Endothelial cell of umbilical vein (primary cell): ENCODE measurements around the gene MPG. TPM values are rescaled to one million over a fixed set of nuclear protein-coding genes. Genes with fewer than 3 reads are reported as not detected.

Experiments used
- BruUV-seq: library from RNA; stranded (reverse); fragments of 400-500 nt; replicated peaks from 2 replicates; lab custom pipeline; 2021; lab: Mats Ljungman, UMichigan
- CTCF ChIA-PET: fragments of 300-600, 350-600 bp; sonication (Branson Sonifier 250); formaldehyde crosslinking; loops from one replicate; lab custom pipeline; 2021; ENCODE audit warnings: antibody characterized with exemption, inconsistent platforms; lab: Charles Lee
- POLR2A ChIA-PET: fragments of 300-600, 350-600 bp; sonication (Branson Sonifier 250); formaldehyde crosslinking; loops from one replicate; lab custom pipeline; 2021; ENCODE audit warnings: antibody characterized with exemption, inconsistent platforms; lab: Charles Lee
- DNase-seq: peaks from one replicate; pipeline ENCODE4 v3.0.0-alpha.2; 2011; ENCODE audit warnings: low read depth, low spot score
- FAIRE-seq: peaks from 2 replicates; lab custom pipeline; 2011; peaks lifted over from hg19 to GRCh38; lab: Jason Lieb, UNC
- H2AFZ ChIP-seq: 2 replicates; pipeline ENCODE4 v1.6.0; 2012; ENCODE audit warnings: low read depth, low read length, control low read depth, inconsistent platforms
- H3K27ac ChIP-seq: 2 replicates; pipeline ENCODE4 v1.5.1; 2011; ENCODE audit warnings: low read depth, mild to moderate bottlenecking, control low read depth, low read length, moderate library complexity; ENCODE audit not compliant: insufficient read depth
- H3K27me3 ChIP-seq, 2 experiments: 2 replicates each; pipeline versions ENCODE4 v1.6.0 to v1.6.1; 2011; ENCODE audit warnings: low read length in 2 of 2, mixed read lengths in 1 of 2; ENCODE audit not compliant: control insufficient read depth in 2 of 2, insufficient read depth in 2 of 2
- H3K36me3 ChIP-seq, 2 experiments: 2 replicates in 1 of 2; 3 replicates in 1 of 2; pipeline ENCODE4 v1.5.1; 2011; ENCODE audit warnings: low read length in 2 of 2, mild to moderate bottlenecking in 1 of 2, moderate library complexity in 1 of 2; ENCODE audit not compliant: control insufficient read depth in 2 of 2, insufficient read depth in 2 of 2; ENCODE audit errors: extremely low read depth in 1 of 2
- H3K4me1 ChIP-seq: 3 replicates; pipeline ENCODE4 v1.5.1; 2011; ENCODE audit warnings: mild to moderate bottlenecking, low read length; ENCODE audit not compliant: control insufficient read depth, insufficient read depth; ENCODE audit errors: extremely low read depth
- H3K4me2 ChIP-seq: 2 replicates; pipeline ENCODE4 v1.6.1; 2011; ENCODE audit warnings: low read length, control low read depth, mixed read lengths; ENCODE audit not compliant: insufficient read depth
- H3K4me3 ChIP-seq, 3 experiments: fragments of 200-600 bp in 1 of 3; sonication (generic), shearing (Covaris generic) in 1 of 3; replicated peaks in 1 of 3; 2 replicates each; pipeline ENCODE4 v1.5.1; 2011 to 2016; ENCODE audit warnings: control low read depth in 3 of 3, low read length in 3 of 3, mild to moderate bottlenecking in 2 of 3, inconsistent platforms in 1 of 3, low read depth in 1 of 3, moderate library complexity in 1 of 3; ENCODE audit not compliant: insufficient read depth in 1 of 3
- H3K79me2 ChIP-seq: 2 replicates; pipeline ENCODE4 v1.6.0; 2012; ENCODE audit warnings: low read length, inconsistent platforms; ENCODE audit not compliant: control insufficient read depth, insufficient read depth
- H3K9ac ChIP-seq: replicated peaks from 2 replicates; pipeline ENCODE3; 2011; ENCODE audit warnings: low read length, control low read depth; ENCODE audit not compliant: insufficient read depth; ENCODE audit errors: extremely low read depth
- H3K9me1 ChIP-seq: replicated peaks from 3 replicates; pipeline ENCODE4 v1.6.0; 2011; ENCODE audit warnings: mild to moderate bottlenecking, low read length; ENCODE audit not compliant: control insufficient read depth, insufficient read depth; ENCODE audit errors: extremely low read depth
- H3K9me3 ChIP-seq: replicated peaks from 2 replicates; pipeline ENCODE4 v1.5.1; 2012; ENCODE audit warnings: low read length, inconsistent platforms; ENCODE audit not compliant: control insufficient read depth, insufficient read depth
- H4K20me1 ChIP-seq: replicated peaks from 2 replicates; pipeline ENCODE3; 2011; ENCODE audit warnings: mild to moderate bottlenecking, low read length; ENCODE audit not compliant: control insufficient read depth, insufficient read depth; ENCODE audit errors: extremely low read depth
- CTCF ChIP-seq, 2 donors: IDR thresholded peaks; 1 replicate in 1 of 2; 2 replicates in 1 of 2; pipeline ENCODE4 v1.5.1; 2011; ENCODE audit warnings: low read length in 2 of 2, mild to moderate bottlenecking in 2 of 2, moderate library complexity in 2 of 2, control low read depth in 1 of 2, inconsistent platforms in 1 of 2, low read depth in 1 of 2; ENCODE audit not compliant: insufficient read depth in 1 of 2; ENCODE audit errors: extremely low read depth in 1 of 2
- EZH2 ChIP-seq: IDR thresholded peaks from 2 replicates; pipeline ENCODE4 v1.6.1; 2012; ENCODE audit warnings: borderline replicate concordance, low read depth, mild to moderate bottlenecking, moderate library complexity, low read length, inconsistent platforms; ENCODE audit not compliant: severe bottlenecking
- FOS ChIP-seq: IDR thresholded peaks from 2 replicates; pipeline ENCODE4 v1.6.1; 2011; ENCODE audit warnings: mild to moderate bottlenecking, low read length, moderate library complexity, borderline replicate concordance; ENCODE audit not compliant: insufficient read depth
- GATA2 ChIP-seq: IDR thresholded peaks from 2 replicates; pipeline ENCODE4 v1.7.0; 2011; ENCODE audit warnings: low read depth, mild to moderate bottlenecking, moderate library complexity, mixed read lengths, low read length; ENCODE audit not compliant: insufficient read length, insufficient read depth
- JUN ChIP-seq: IDR thresholded peaks from 2 replicates; pipeline ENCODE4 v1.6.1; 2011; ENCODE audit warnings: borderline replicate concordance, low read depth; ENCODE audit not compliant: insufficient read length, insufficient read depth
- MAX ChIP-seq: IDR thresholded peaks from 2 replicates; pipeline ENCODE4 v1.6.1; 2011; ENCODE audit not compliant: insufficient read depth, insufficient read length
- MYC ChIP-seq: IDR thresholded peaks from one replicate; pipeline ENCODE4 v1.6.1; 2011; ENCODE audit warnings: mild to moderate bottlenecking, low read depth, low read length
- POLR2A ChIP-seq: IDR thresholded peaks from 2 replicates; pipeline ENCODE4 v1.6.1; 2012; ENCODE audit warnings: low read depth, mild to moderate bottlenecking, control low read depth, low read length
- POLR2AphosphoS5 ChIP-seq: IDR thresholded peaks from 2 replicates; pipeline ENCODE4 v1.6.1; 2012; ENCODE audit warnings: low read depth, mild to moderate bottlenecking, control low read depth, low read length, moderate library complexity; ENCODE audit not compliant: insufficient read depth
- dilution Hi-C: fragments of 300-500 bp; cut with MboI; formaldehyde crosslinking; loops from one replicate; pipeline ENCODE4 v1.15.0; 2019; ENCODE audit warnings: low sequenced_read_pairs; ENCODE audit not compliant: extremely low pct_ligation_motif_present
- intact Hi-C: fragments of 100-400 bp; cut with micrococcal nuclease; formaldehyde crosslinking; loops from one replicate; pipeline ENCODE4 v1.10.0; 2022
- polyA plus RNA-seq, 4 experiments: library from polyadenylated mRNA; depleted of rRNA in 3 of 4; stranded (reverse) in 3 of 4; unstranded in 1 of 4; fragments of >200 nt; gene quantifications; 2 replicates each; pipeline versions ENCODE4 v1.2.1 to v1.2.3, GENCODE V29; 2011 to 2012; ENCODE audit warnings: missing spikeins in 1 of 4
- total RNA-seq: library from RNA; stranded (reverse); gene quantifications from 2 replicates; pipeline ENCODE4 v1.2.3, GENCODE V29; 2021

Gene MPG
- total and polyA plus RNA-seq, 2 donors (not counting 3 experiments of a cell fraction or from before 2014, with no cell fraction given) = 70.5 to 140 TPM

GRCh38 chr16:114327-114726 is 36.3 kb downstream of the MPG start:
- Histone ChIP-seq H3K27ac (no peak overlapping the region), H3K9ac (no peak overlapping the region), H3K27me3 (no peaks in the 10 kb centered on the region), H3K4me3 (no peak overlapping the region), H3K36me3 (peaks cover 0 to 7% of the 10 kb centered on the region in 2 experiments), H3K9me1 (no peaks in the 10 kb centered on the region), H3K4me2 (no peak overlapping the region), H3K9me3 (no peaks in the 10 kb centered on the region), H3K79me2 (no peaks in the 10 kb centered on the region), H2AFZ (no peak overlapping the region), H3K4me1 (peaks cover 11% of the 10 kb centered on the region), H4K20me1 (no peaks in the 10 kb centered on the region)
- ChIA-PET POLR2A (no interaction called here), CTCF (no interaction called here)
- DNase-seq = no peak
- peak; percentile 15 for FAIRE-seq
- BruUV-seq = no TSS peak
- TF ChIP-seq EZH2 (no peak), MAX (no peak), GATA2 (no peak), JUN (no peak), FOS (no peak), POLR2AphosphoS5 (no peak), MYC (no peak), CTCF (IDR thresholded peaks at IDR 0.05; ENCODE audit: extremely low read depth in 1 of 2, insufficient read depth in 1 of 2, low read depth in 1 of 2, low read length in 2 of 2) (no peak), POLR2A (no peak)
- intact Hi-C loops (no loop called here), dilution Hi-C loops (no loop called here)
